HepG2 (cell line): ENCODE measurements around the gene UGGT1. TPM values are rescaled to one million over a fixed set of nuclear protein-coding genes. Genes with fewer than 3 reads are reported as not detected.

Source experiments
- DZIP1 ChIP-seq: sonication (generic); formaldehyde crosslinking; IDR thresholded peaks from 2 replicates; pipeline ENCODE4 v1.5.0; 2020; ENCODE audit warnings: mild to moderate bottlenecking, missing genetic modification reagents
- FOXK1 ChIP-seq: sonication (generic); formaldehyde crosslinking; IDR thresholded peaks from 2 replicates; pipeline ENCODE4 v1.4.0; 2020; ENCODE audit warnings: low read depth, missing genetic modification reagents, borderline replicate concordance
- GABPB1 ChIP-seq: IDR thresholded peaks from 2 replicates; pipeline ENCODE4 v1.6.1; 2016; ENCODE audit warnings: mild to moderate bottlenecking, missing genetic modification reagents, moderate library complexity, missing compliant biosample characterization
- JUN ChIP-seq: sonication (generic); formaldehyde crosslinking; IDR thresholded peaks from 2 replicates; pipeline ENCODE4 v1.4.0; 2020; ENCODE audit warnings: mild to moderate bottlenecking, missing genetic modification reagents
- MTA3 ChIP-seq: sonication (generic); formaldehyde crosslinking; IDR thresholded peaks from 2 replicates; pipeline ENCODE4 v1.4.0; 2020; ENCODE audit warnings: missing genetic modification reagents
- NBN ChIP-seq: fragments of 450-650 bp; conservative IDR thresholded peaks from 2 replicates; pipeline ENCODE4 v1.6.1; 2017
- NONO ChIP-seq, 2 experiments: fragments of 450-650 bp in 1 of 2; sonication (generic) in 1 of 2; formaldehyde crosslinking in 1 of 2; IDR thresholded peaks in 1 of 2; conservative IDR thresholded peaks in 1 of 2; 2 replicates each; pipeline versions ENCODE4 v1.6.1 to v1.8.0; 2017 to 2022; ENCODE audit warnings: mild to moderate bottlenecking in 1 of 2, missing genetic modification reagents in 1 of 2, moderate library complexity in 1 of 2
- RAD51 ChIP-seq: fragments of 450-650 bp; IDR thresholded peaks from 2 replicates; pipeline ENCODE4 v1.6.1; 2016; ENCODE audit warnings: borderline replicate concordance
- RFX3 ChIP-seq: IDR thresholded peaks from 2 replicates; pipeline ENCODE4 v1.6.1; 2016; ENCODE audit warnings: missing biosample characterization, missing genetic modification reagents
- RFXANK ChIP-seq: IDR thresholded peaks from 2 replicates; pipeline ENCODE4 v1.6.1; 2016
- RORA ChIP-seq: sonication (generic); formaldehyde crosslinking; IDR thresholded peaks from 2 replicates; pipeline ENCODE4 v1.5.0; 2020; ENCODE audit warnings: mild to moderate bottlenecking, missing genetic modification reagents, moderate library complexity
- SIX4 ChIP-seq: sonication (generic); formaldehyde crosslinking; IDR thresholded peaks from 2 replicates; pipeline ENCODE4 v1.4.0; 2020; ENCODE audit warnings: missing genetic modification reagents
- ZNF232 ChIP-seq: sonication (generic); formaldehyde crosslinking; IDR thresholded peaks from 2 replicates; pipeline ENCODE4 v1.4.0; 2020; ENCODE audit warnings: missing genetic modification reagents, borderline replicate concordance
- ZNF333 ChIP-seq: sonication (generic); formaldehyde crosslinking; IDR thresholded peaks from 2 replicates; pipeline ENCODE4 v1.4.0; 2020; ENCODE audit warnings: mild to moderate bottlenecking, missing genetic modification reagents, borderline replicate concordance
- ZNF747 ChIP-seq: sonication (generic); formaldehyde crosslinking; IDR thresholded peaks from 2 replicates; pipeline ENCODE4 v1.8.1; 2023; ENCODE audit warnings: missing genetic modification reagents, mild to moderate bottlenecking, borderline replicate concordance
- ZNF766 ChIP-seq: sonication (generic); formaldehyde crosslinking; IDR thresholded peaks from 2 replicates; pipeline ENCODE4 v1.5.0; 2020; ENCODE audit warnings: missing genetic modification reagents, borderline replicate concordance
- ZNF788 ChIP-seq: sonication (generic); formaldehyde crosslinking; IDR thresholded peaks from 2 replicates; pipeline ENCODE4 v1.5.0; 2020; ENCODE audit warnings: mild to moderate bottlenecking, missing genetic modification reagents, borderline replicate concordance
- ZNF878 ChIP-seq: sonication (generic); formaldehyde crosslinking; IDR thresholded peaks from 2 replicates; pipeline ENCODE4 v1.8.1; 2023; ENCODE audit warnings: mild to moderate bottlenecking, missing genetic modification reagents, moderate library complexity
- polyA plus RNA-seq, 8 experiments: library from polyadenylated mRNA; depleted of rRNA in 3 of 8; stranded (reverse) in 7 of 8; unstranded in 1 of 8; fragments of >200 nt; fragmentation: Illumina TruSeq in 4 of 8; extraction: Trizol in 4 of 8; gene quantifications; 2 replicates each; pipeline versions ENCODE4 v1.2.1 to v1.2.3, GENCODE V29; 2011 to 2016; ENCODE audit warnings: low read depth in 4 of 8, missing spikeins in 1 of 8, mixed read lengths in 1 of 8; ENCODE audit not compliant: insufficient read depth in 1 of 8
- total RNA-seq, 5 experiments: library from RNA; depleted of rRNA; stranded (reverse); fragments of >200 nt; fragmentation: Illumina TruSeq; extraction: Trizol; gene quantifications; 2 replicates each; pipeline ENCODE4 v1.2.3, GENCODE V29; 2016; ENCODE audit warnings: low read depth in 1 of 5
- TF ChIP-seq, protein P1 (sequence below): sonication (generic); formaldehyde crosslinking; conservative IDR thresholded peaks from 2 replicates; pipeline ENCODE4 v1.8.0; 2022; ENCODE audit warnings: low read depth, missing genetic modification reagents
- TF ChIP-seq, protein P2 (sequence below): sonication (generic); formaldehyde crosslinking; IDR thresholded peaks from 2 replicates; pipeline ENCODE4 v1.4.0; 2020; ENCODE audit warnings: missing genetic modification reagents
- TF ChIP-seq, protein P3 (sequence below): sonication (generic); formaldehyde crosslinking; IDR thresholded peaks from 2 replicates; pipeline ENCODE4 v1.4.0; 2020; ENCODE audit warnings: mild to moderate bottlenecking, missing genetic modification reagents

The UGGT1 gene
- total and polyA plus RNA-seq, 2 of the 13 experiments (the other 11 are each of a cell fraction or from before 2014, with no cell fraction given): 35.8 to 83.2 TPM

DNA sequence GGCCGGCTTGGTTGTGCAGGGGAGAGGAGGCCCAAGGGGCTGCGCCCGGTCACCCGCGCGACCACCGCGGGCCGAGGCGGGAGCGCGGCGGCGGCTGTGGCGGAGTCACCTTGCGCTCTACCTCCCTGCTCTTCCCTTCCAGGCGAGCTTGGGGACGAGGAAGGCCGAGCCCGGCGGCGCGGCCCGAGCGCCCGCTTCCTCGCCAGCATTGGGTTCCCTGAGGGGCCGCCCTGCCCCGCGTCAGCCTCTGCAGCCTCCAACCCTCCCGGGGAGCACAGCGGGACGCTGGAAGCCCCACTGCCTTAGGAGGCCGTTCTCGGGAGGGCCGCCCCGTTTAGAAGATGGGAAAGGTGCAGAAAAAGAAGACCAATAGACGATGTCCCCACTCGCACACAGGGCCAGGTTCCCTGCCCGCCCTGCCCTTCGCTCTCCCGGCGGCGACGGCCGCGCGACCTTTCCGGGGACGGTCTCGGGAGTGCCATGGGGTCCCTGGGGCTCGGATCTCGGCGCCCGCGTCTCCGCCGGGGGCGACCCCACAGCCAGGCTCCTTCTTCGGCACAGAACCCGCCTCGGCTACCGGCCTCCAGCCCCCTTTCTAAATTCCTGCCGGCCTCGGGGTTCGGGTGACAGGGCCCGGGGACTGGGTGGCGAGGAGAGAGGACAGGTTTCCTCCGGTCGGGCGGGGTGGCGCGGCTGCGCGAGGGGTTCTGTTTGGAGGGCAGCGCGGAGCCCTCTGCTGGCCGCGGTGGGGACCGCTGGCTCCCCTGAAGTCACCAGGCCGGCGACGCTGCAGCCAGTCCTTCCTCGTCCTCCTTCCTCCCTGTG is 142.2 kb downstream of the UGGT1 start (continued):
- no peak for TF ChIP-seq MTA3 (CRISPR knock-in tag)
- TF ChIP-seq GABPB1: peak; percentile 76; the same call in 1 of the 2 replicates
- no peak for TF ChIP-seq ZNF878
- TF ChIP-seq RFXANK (CRISPR knock-in tag): no peak; the same call in 1 of the 2 replicates
- TF ChIP-seq ZNF232 (CRISPR knock-in tag): peak; percentile 40; the same call in 1 of the 2 replicates
- TF ChIP-seq, protein P1, sequence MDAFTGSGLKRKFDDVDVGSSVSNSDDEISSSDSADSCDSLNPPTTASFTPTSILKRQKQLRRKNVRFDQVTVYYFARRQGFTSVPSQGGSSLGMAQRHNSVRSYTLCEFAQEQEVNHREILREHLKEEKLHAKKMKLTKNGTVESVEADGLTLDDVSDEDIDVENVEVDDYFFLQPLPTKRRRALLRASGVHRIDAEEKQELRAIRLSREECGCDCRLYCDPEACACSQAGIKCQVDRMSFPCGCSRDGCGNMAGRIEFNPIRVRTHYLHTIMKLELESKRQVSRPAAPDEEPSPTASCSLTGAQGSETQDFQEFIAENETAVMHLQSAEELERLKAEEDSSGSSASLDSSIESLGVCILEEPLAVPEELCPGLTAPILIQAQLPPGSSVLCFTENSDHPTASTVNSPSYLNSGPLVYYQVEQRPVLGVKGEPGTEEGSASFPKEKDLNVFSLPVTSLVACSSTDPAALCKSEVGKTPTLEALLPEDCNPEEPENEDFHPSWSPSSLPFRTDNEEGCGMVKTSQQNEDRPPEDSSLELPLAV (CRISPR knock-in tag): 0 out of 2 replicates have a peak, but pooled peaks have one; percentile 33
- TF ChIP-seq, protein P2, sequence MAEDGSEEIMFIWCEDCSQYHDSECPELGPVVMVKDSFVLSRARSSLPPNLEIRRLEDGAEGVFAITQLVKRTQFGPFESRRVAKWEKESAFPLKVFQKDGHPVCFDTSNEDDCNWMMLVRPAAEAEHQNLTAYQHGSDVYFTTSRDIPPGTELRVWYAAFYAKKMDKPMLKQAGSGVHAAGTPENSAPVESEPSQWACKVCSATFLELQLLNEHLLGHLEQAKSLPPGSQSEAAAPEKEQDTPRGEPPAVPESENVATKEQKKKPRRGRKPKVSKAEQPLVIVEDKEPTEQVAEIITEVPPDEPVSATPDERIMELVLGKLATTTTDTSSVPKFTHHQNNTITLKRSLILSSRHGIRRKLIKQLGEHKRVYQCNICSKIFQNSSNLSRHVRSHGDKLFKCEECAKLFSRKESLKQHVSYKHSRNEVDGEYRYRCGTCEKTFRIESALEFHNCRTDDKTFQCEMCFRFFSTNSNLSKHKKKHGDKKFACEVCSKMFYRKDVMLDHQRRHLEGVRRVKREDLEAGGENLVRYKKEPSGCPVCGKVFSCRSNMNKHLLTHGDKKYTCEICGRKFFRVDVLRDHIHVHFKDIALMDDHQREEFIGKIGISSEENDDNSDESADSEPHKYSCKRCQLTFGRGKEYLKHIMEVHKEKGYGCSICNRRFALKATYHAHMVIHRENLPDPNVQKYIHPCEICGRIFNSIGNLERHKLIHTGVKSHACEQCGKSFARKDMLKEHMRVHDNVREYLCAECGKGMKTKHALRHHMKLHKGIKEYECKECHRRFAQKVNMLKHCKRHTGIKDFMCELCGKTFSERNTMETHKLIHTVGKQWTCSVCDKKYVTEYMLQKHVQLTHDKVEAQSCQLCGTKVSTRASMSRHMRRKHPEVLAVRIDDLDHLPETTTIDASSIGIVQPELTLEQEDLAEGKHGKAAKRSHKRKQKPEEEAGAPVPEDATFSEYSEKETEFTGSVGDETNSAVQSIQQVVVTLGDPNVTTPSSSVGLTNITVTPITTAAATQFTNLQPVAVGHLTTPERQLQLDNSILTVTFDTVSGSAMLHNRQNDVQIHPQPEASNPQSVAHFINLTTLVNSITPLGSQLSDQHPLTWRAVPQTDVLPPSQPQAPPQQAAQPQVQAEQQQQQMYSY (CRISPR knock-in tag): peak; percentile 14; the same call in 1 of the 2 replicates
- peak; percentile 60; the same call in 1 of the 2 replicates for TF ChIP-seq FOXK1 (CRISPR knock-in tag)
- no peak; the same call in none of the 2 replicates for TF ChIP-seq ZNF766
- peak; percentile 93 for TF ChIP-seq ZNF788 (CRISPR knock-in tag)
- TF ChIP-seq JUN (CRISPR knock-in tag): 0 out of 2 replicates have a peak, but pooled peaks have one; percentile 20
- no peak for TF ChIP-seq RORA (CRISPR knock-in tag)
- TF ChIP-seq RFX3 (CRISPR knock-in tag): peak; percentile 39; the same call in 1 of the 2 replicates
- TF ChIP-seq, protein P3, sequence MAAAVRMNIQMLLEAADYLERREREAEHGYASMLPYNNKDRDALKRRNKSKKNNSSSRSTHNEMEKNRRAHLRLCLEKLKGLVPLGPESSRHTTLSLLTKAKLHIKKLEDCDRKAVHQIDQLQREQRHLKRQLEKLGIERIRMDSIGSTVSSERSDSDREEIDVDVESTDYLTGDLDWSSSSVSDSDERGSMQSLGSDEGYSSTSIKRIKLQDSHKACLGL (CRISPR knock-in tag): peak; percentile 82; the same call in 1 of the 2 replicates
- no peak for TF ChIP-seq SIX4
- no peak for TF ChIP-seq NBN
- peak; percentile 67; the same call in 1 of the 2 replicates for TF ChIP-seq ZNF747
- no peak for TF ChIP-seq RAD51
- TF ChIP-seq DZIP1 (CRISPR knock-in tag): no peak
- peak; percentile 83 for TF ChIP-seq ZNF333 (CRISPR knock-in tag)
- no peak for TF ChIP-seq NONO (IDR thresholded peaks at IDR 0.05)
- peak; percentile 83 for TF ChIP-seq NONO (CRISPR knock-in tag; conservative IDR thresholded peaks at IDR 0.05)
